Retinal pigment epithelial cell (primary cell): ENCODE data around the gene FBXO42.
"Not testable (repeated sequence)": the region's sequence is repeated elsewhere in the genome, so short reads cannot be mapped to it uniquely, and the experiment has no call there.

Experiments
- DNase-seq: peaks from one replicate; pipeline ENCODE4 v3.0.0-alpha.2; 2010; ENCODE audit warnings: low read depth
- H3K4me3 ChIP-seq: 2 replicates; pipeline ENCODE4 v1.5.1; 2011; ENCODE audit warnings: mild to moderate bottlenecking, low read length, control low read depth, moderate library complexity
- CTCF ChIP-seq: conservative IDR thresholded peaks from 2 replicates; pipeline ENCODE4 v1.5.1; 2011; ENCODE audit warnings: low read depth, low read length, control low read depth, inconsistent platforms

FBXO42 gene

GRCh38 chr1:16354619-16355018, 2.3 kb upstream of the FBXO42 start:
- DNase-seq, result no peak
- TF ChIP-seq CTCF, result no peak
- no peak overlapping the region for H3K4me3 ChIP-seq

GRCh38 chr1:16352842-16353535, 709 bp upstream of the FBXO42 start:
- DNase-seq, result no peak
- peak overlapping the region; percentile 58 for H3K4me3 ChIP-seq
- no peak for TF ChIP-seq CTCF

- no peak for DNase-seq
- no peak for TF ChIP-seq CTCF
- H3K4me3 ChIP-seq, result peak overlapping the region; percentile 92
Observed at GRCh38 chr1:16351456-16351993, 755 bp downstream of the FBXO42 start.

- no peak for TF ChIP-seq CTCF
- DNase-seq, result no peak
Observed at GRCh38 chr1:16349847-16350406, 2.4 kb downstream of the FBXO42 start.

GRCh38 chr1:16348414-16349182, 3.7 kb downstream of the FBXO42 start:
- DNase-seq, result no peak
- no peak overlapping the region for H3K4me3 ChIP-seq
- TF ChIP-seq CTCF, result no peak

More at GRCh38 chr1:16349847-16350406, 2.4 kb downstream of the FBXO42 start:
- no peak overlapping the region for H3K4me3 ChIP-seq

- H3K4me3 ChIP-seq, DNase-seq: not testable (repeated sequence)
Observed at GRCh38 chr1:16343276-16343675, 9.0 kb downstream of the FBXO42 start.

GRCh38 chr1:16342331-16343062, 9.8 kb downstream of the FBXO42 start:
- no peak for TF ChIP-seq CTCF
- no peak for DNase-seq
- H3K4me3 ChIP-seq, result no peak overlapping the region
